HepG2 (cell line): ENCODE measurements around the gene THY1. TPM values are rescaled to one million over a fixed set of nuclear protein-coding genes. Genes with fewer than 3 reads are reported as not detected.

Experiments
- ATAC-seq: fragments of 200-7000 bp; cut with Tn5 transposase; 3 replicates; pipeline ENCODE4 v1.9.1; 2020; ENCODE audit warnings: mild to moderate bottlenecking, moderate library complexity
- BruUV-seq: library from RNA; stranded (reverse); fragments of 400-500 nt; replicated peaks from 2 replicates; lab custom pipeline; 2021; lab: Mats Ljungman, UMichigan
- CTCF ChIA-PET: fragments of 300-600 bp; formaldehyde crosslinking; extraction: SDS; loops from one replicate; lab custom pipeline; 2021; ENCODE audit warnings: low total read pairs, inconsistent platforms, low intra/inter-chr PET ratio; lab: Yijun Ruan, JAX
- POLR2A ChIA-PET: fragments of 350-600 bp; sonication (Branson Sonifier 250); formaldehyde crosslinking; loops from one replicate; lab custom pipeline; 2020; ENCODE audit warnings: antibody characterized with exemption, inconsistent platforms; lab: Yijun Ruan, JAX
- DNase-seq: peaks from one replicate; pipeline ENCODE4 v3.0.0-alpha.2; 2015; ENCODE audit warnings: low spot score
- FAIRE-seq: peaks from 3 replicates; lab custom pipeline; 2011; peaks lifted over from hg19 to GRCh38; lab: Jason Lieb, UNC
- H2AFZ ChIP-seq: one replicate; pipeline ENCODE4 v1.6.1; 2011; ENCODE audit warnings: low read length, inconsistent platforms
- H3K27ac ChIP-seq: fragments of 300-600 bp; 3 replicates; pipeline ENCODE4 v1.8.0; 2011; ENCODE audit warnings: mixed run types, mild to moderate bottlenecking, mixed read lengths, low read length, inconsistent platforms; ENCODE audit not compliant: insufficient read depth; ENCODE audit errors: extremely low read length
- H3K27me3 ChIP-seq, 2 experiments: fragments of 200-600 bp in 1 of 2; 2 replicates in 1 of 2; 3 replicates in 1 of 2; pipeline versions ENCODE4 v1.6.0 to v1.8.0; 2011; ENCODE audit warnings: low read length in 2 of 2, mild to moderate bottlenecking in 2 of 2, moderate library complexity in 2 of 2, inconsistent platforms in 1 of 2; ENCODE audit not compliant: insufficient read depth in 2 of 2, control insufficient read depth in 1 of 2
- H3K36me3 ChIP-seq, 2 experiments: fragments of 200-600 bp in 1 of 2; replicated peaks in 1 of 2; 2 replicates in 1 of 2; 3 replicates in 1 of 2; pipeline versions ENCODE4 v1.5.1 to v1.8.0; 2011; ENCODE audit warnings: low read length in 2 of 2, inconsistent platforms in 1 of 2; ENCODE audit not compliant: insufficient read depth in 2 of 2, control insufficient read depth in 1 of 2
- H3K4me1 ChIP-seq: 2 replicates; pipeline ENCODE4 v1.5.1; 2012; ENCODE audit warnings: low read length, inconsistent platforms; ENCODE audit not compliant: insufficient read depth
- H3K4me2 ChIP-seq: 2 replicates; pipeline ENCODE4 v1.6.0; 2011; ENCODE audit warnings: low read depth, low read length, inconsistent platforms
- H3K4me3 ChIP-seq, 3 experiments: fragments of 200-600 bp in 1 of 3; sonication (generic), shearing (Covaris generic) in 1 of 3; replicated peaks in 1 of 3; 2 replicates each; pipeline ENCODE4 v1.5.1; 2011 to 2016; ENCODE audit warnings: low read length in 3 of 3, inconsistent platforms in 2 of 3, low read depth in 2 of 3, mild to moderate bottlenecking in 2 of 3, control low read depth in 1 of 3, mixed read lengths in 1 of 3; ENCODE audit not compliant: insufficient read depth in 1 of 3
- H3K79me2 ChIP-seq: one replicate; pipeline ENCODE4 v1.6.1; 2011; ENCODE audit warnings: low read length, inconsistent platforms; ENCODE audit not compliant: insufficient read depth
- H3K9ac ChIP-seq: 2 replicates; pipeline ENCODE4 v1.6.0; 2011; ENCODE audit warnings: mild to moderate bottlenecking, low read depth, low read length, inconsistent platforms; ENCODE audit not compliant: insufficient read depth
- H3K9me3 ChIP-seq: 2 replicates; pipeline ENCODE4 v1.5.1; 2012; ENCODE audit warnings: mild to moderate bottlenecking, low read length
- H4K20me1 ChIP-seq: 2 replicates; pipeline ENCODE4 v1.6.0; 2011; ENCODE audit warnings: inconsistent platforms, mild to moderate bottlenecking, low read length, moderate library complexity; ENCODE audit not compliant: insufficient read depth
- KLF12 ChIP-seq: sonication (generic); formaldehyde crosslinking; IDR thresholded peaks from 2 replicates; pipeline ENCODE4 v1.4.0; 2020; ENCODE audit warnings: missing genetic modification reagents, borderline replicate concordance
- KLF16 ChIP-seq, 2 experiments: sonication (generic) in 1 of 2; formaldehyde crosslinking in 1 of 2; IDR thresholded peaks; 2 replicates each; pipeline versions ENCODE4 v1.6.1 to v1.8.0; 2016 to 2023; ENCODE audit warnings: missing genetic modification reagents in 2 of 2, missing compliant biosample characterization in 1 of 2
- MAFF ChIP-seq: IDR thresholded peaks from 2 replicates; pipeline ENCODE4 v1.6.1; 2011; ENCODE audit warnings: low read depth, low read length, improper control_type of control experiment
- PRPF4 ChIP-seq: fragments of 200-400 bp; formaldehyde crosslinking; IDR thresholded peaks from 2 replicates; pipeline ENCODE4 v1.6.1; 2016; ENCODE audit warnings: low read length, low read depth; ENCODE audit not compliant: poor library complexity, severe bottlenecking
- TBP ChIP-seq: sonication (generic); formaldehyde crosslinking; IDR thresholded peaks from 2 replicates; pipeline ENCODE4 v1.5.0; 2020; ENCODE audit warnings: missing genetic modification reagents
- ZNF879 ChIP-seq: sonication (generic); formaldehyde crosslinking; IDR thresholded peaks from 2 replicates; pipeline ENCODE4 v1.8.1; 2023; ENCODE audit warnings: missing genetic modification reagents
- WGBS: methylation state at CpG from one replicate; pipeline ENCODE4 v1.1.6; 2017; ENCODE audit warnings: low lambda C conversion rate; 5-methylcytosine and 5-hydroxymethylcytosine counted together
- in situ Hi-C: cut with HindIII; loops from 2 replicates; pipeline ENCODE4 v1.10.0; 2017; ENCODE audit warnings: low pct_unique_long_range_greater_than_20kb; ENCODE audit not compliant: extremely low pct_ligation_motif_present
- intact Hi-C: fragments of 100-400 bp; cut with micrococcal nuclease; formaldehyde crosslinking; loops from one replicate; pipeline ENCODE4 v1.10.0; 2022; ENCODE audit not compliant: unreplicated experiment
- polyA plus RNA-seq, 8 experiments: library from polyadenylated mRNA; depleted of rRNA in 3 of 8; stranded (reverse) in 7 of 8; unstranded in 1 of 8; fragments of >200 nt; fragmentation: Illumina TruSeq in 4 of 8; extraction: Trizol in 4 of 8; gene quantifications; 2 replicates each; pipeline versions ENCODE4 v1.2.1 to v1.2.3, GENCODE V29; 2011 to 2016; ENCODE audit warnings: low read depth in 4 of 8, missing spikeins in 1 of 8, mixed read lengths in 1 of 8; ENCODE audit not compliant: insufficient read depth in 1 of 8
- total RNA-seq, 5 experiments: library from RNA; depleted of rRNA; stranded (reverse); fragments of >200 nt; fragmentation: Illumina TruSeq; extraction: Trizol; gene quantifications; 2 replicates each; pipeline ENCODE4 v1.2.3, GENCODE V29; 2016; ENCODE audit warnings: low read depth in 1 of 5
- TF ChIP-seq, protein P1 (sequence below): sonication (generic); formaldehyde crosslinking; IDR thresholded peaks from 2 replicates; pipeline ENCODE4 v1.5.0; 2020; ENCODE audit warnings: missing genetic modification reagents

The THY1 gene
- total and polyA plus RNA-seq, 2 of the 13 experiments (the other 11 are each of a cell fraction or from before 2014, with no cell fraction given) = not detected

DNA sequence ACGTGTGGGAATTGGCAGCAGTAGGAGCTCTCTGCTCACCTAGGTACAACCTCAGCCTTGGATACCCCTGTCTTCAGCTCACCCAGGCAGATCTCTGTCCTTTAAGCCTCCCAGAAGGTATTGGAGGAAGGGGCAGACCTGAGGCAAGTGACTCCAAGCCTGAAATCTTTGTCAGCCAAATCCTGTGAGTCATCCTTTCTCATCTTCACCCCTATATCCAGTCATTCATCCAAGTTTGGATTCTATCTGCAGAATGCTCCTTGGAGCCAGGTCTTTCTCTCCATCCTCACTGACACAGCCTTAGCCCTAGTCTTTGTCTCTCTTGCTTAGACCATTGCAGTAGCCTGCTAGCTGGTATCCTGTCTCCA, 10.4 kb upstream of the THY1 start:
- TF ChIP-seq, protein P1, sequence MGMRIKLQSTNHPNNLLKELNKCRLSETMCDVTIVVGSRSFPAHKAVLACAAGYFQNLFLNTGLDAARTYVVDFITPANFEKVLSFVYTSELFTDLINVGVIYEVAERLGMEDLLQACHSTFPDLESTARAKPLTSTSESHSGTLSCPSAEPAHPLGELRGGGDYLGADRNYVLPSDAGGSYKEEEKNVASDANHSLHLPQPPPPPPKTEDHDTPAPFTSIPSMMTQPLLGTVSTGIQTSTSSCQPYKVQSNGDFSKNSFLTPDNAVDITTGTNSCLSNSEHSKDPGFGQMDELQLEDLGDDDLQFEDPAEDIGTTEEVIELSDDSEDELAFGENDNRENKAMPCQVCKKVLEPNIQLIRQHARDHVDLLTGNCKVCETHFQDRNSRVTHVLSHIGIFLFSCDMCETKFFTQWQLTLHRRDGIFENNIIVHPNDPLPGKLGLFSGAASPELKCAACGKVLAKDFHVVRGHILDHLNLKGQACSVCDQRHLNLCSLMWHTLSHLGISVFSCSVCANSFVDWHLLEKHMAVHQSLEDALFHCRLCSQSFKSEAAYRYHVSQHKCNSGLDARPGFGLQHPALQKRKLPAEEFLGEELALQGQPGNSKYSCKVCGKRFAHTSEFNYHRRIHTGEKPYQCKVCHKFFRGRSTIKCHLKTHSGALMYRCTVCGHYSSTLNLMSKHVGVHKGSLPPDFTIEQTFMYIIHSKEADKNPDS (CRISPR knock-in tag) = no peak
- TF ChIP-seq KLF12 (no peak), ZNF879 (CRISPR knock-in tag) (no peak), PRPF4 (no peak), TBP (CRISPR knock-in tag) (no peak), MAFF (no peak), KLF16 (CRISPR knock-in tag; IDR thresholded peaks at IDR 0.05) (no peak)
- ChIA-PET POLR2A (no interaction called here), CTCF (no interaction called here)
- intact Hi-C loops (no loop called here), in situ Hi-C loops (no loop called here)
- no peaks in the 10 kb centered on the region for H3K27me3 ChIP-seq
- FAIRE-seq (no peak), ATAC-seq (no peak), DNase-seq (no peak)
- BruUV-seq = no TSS peak
- H3K79me2 ChIP-seq = no peaks in the 10 kb centered on the region
- H3K9ac ChIP-seq = no peak overlapping the region
- H3K27ac ChIP-seq = no peak overlapping the region
- no peak overlapping the region for H3K4me2 ChIP-seq
- no peaks in the 10 kb centered on the region for H4K20me1 ChIP-seq
- no peaks in the 10 kb centered on the region for H3K4me1 ChIP-seq
- WGBS = no CpG with 5 or more reads among the region's 1 CpG
- no peak overlapping the region for H2AFZ ChIP-seq
- no peaks in the 10 kb centered on the region for H3K36me3 ChIP-seq
- no peak overlapping the region for H3K4me3 ChIP-seq
- no peaks in the 10 kb centered on the region for H3K9me3 ChIP-seq
